HepG2 (cell line): ENCODE data around the gene TRIM4. TPM values are rescaled to one million over a fixed set of nuclear protein-coding genes. Genes with fewer than 3 reads are reported as not detected.

Source experiments
- AHDC1 ChIP-seq: sonication (generic); formaldehyde crosslinking; IDR thresholded peaks from 2 replicates; pipeline ENCODE4 v1.5.1; 2020; ENCODE audit warnings: mild to moderate bottlenecking, missing genetic modification reagents, borderline replicate concordance
- ATM ChIP-seq: fragments of 450-650 bp; IDR thresholded peaks from 2 replicates; pipeline ENCODE4 v1.7.1; 2017; ENCODE audit warnings: mild to moderate bottlenecking, borderline replicate concordance
- ESRRA ChIP-seq: sonication (generic); formaldehyde crosslinking; IDR thresholded peaks from 2 replicates; pipeline ENCODE4 v1.5.1; 2020; ENCODE audit warnings: mild to moderate bottlenecking, low read depth, missing genetic modification reagents
- REST ChIP-seq, 2 experiments: IDR thresholded peaks; 2 replicates each; pipeline ENCODE4 v1.6.1; 2011 to 2012; ENCODE audit warnings: low read length in 2 of 2, borderline replicate concordance in 1 of 2, low read depth in 1 of 2, mild to moderate bottlenecking in 1 of 2, moderate library complexity in 1 of 2
- ZFP91 ChIP-seq: sonication (generic); formaldehyde crosslinking; IDR thresholded peaks from 2 replicates; pipeline ENCODE4 v1.9.0; 2022; ENCODE audit warnings: missing genetic modification reagents, mild to moderate bottlenecking, borderline replicate concordance
- polyA plus RNA-seq, 8 experiments: library from polyadenylated mRNA; depleted of rRNA in 3 of 8; stranded (reverse) in 7 of 8; unstranded in 1 of 8; fragments of >200 nt; fragmentation: Illumina TruSeq in 4 of 8; extraction: Trizol in 4 of 8; gene quantifications; 2 replicates each; pipeline versions ENCODE4 v1.2.1 to v1.2.3, GENCODE V29; 2011 to 2016; ENCODE audit warnings: low read depth in 4 of 8, missing spikeins in 1 of 8, mixed read lengths in 1 of 8; ENCODE audit not compliant: insufficient read depth in 1 of 8
- total RNA-seq, 5 experiments: library from RNA; depleted of rRNA; stranded (reverse); fragments of >200 nt; fragmentation: Illumina TruSeq; extraction: Trizol; gene quantifications; 2 replicates each; pipeline ENCODE4 v1.2.3, GENCODE V29; 2016; ENCODE audit warnings: low read depth in 1 of 5

TRIM4 gene
- total and polyA plus RNA-seq, 2 of the 13 experiments (the other 11 are each of a cell fraction or from before 2014, with no cell fraction given), result 17.6 to 21.7 TPM

- TF ChIP-seq AHDC1 (CRISPR knock-in tag), result 0 out of 2 replicates have a peak, but pooled peaks have one; percentile 18
- TF ChIP-seq REST (IDR thresholded peaks at IDR 0.05; ENCODE audit: borderline replicate concordance in 1 of 2, low read depth in 1 of 2, low read length in 2 of 2), result peak in 1 of 2 experiments; percentile 84; a peak in 2 of 4 replicates
- no peak for TF ChIP-seq ATM
- no peak for TF ChIP-seq ZFP91 (CRISPR knock-in tag)
- TF ChIP-seq ESRRA (CRISPR knock-in tag), result no peak
Measured at GRCh38 chr7:99920149-99920548, 819 bp upstream of the TRIM4 start (continued).
